Measurements from ENCODE around the gene WDR27. TPM values are rescaled to one million over a fixed set of nuclear protein-coding genes. Genes with fewer than 3 reads are reported as not detected.
"Not testable (repeated sequence)": the region's sequence is repeated elsewhere in the genome, so short reads cannot be mapped to it uniquely, and the experiment has no call there.

WDR27 gene
- total and polyA plus RNA-seq, 4 donors, result 6.9 to 68.1 (median 31.4) TPM

DNA sequence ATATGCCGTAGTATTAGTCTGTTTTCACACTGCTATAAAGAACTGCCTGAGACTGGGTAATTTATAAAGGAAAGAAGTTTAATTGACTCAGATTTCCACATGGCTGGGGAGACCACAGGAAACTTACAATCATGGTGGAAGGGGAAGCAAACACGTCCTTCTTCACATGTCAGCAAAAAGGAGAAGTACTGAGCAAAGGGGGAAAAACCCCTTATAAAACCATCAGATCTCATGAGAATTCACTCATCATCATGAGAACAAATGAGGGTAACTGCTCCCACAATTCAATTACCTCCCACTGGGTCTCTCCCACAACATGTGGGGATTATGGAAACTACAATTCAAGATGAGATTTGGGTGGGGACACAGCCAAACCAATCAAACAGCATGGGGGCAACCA lies 235.6 kb downstream of the WDR27 start:
- H3K27ac ChIP-seq (ENCODE audit: low read depth in 1 of 2, low read length in 1 of 2); H3K36me3 ChIP-seq (ENCODE audit: control insufficient read depth in 4 of 4, insufficient read depth in 4 of 4, low read length in 4 of 4); H3K27me3 ChIP-seq (ENCODE audit: control insufficient read depth in 3 of 3, insufficient read depth in 3 of 3, low read length in 2 of 3); H3K9me3 ChIP-seq (ENCODE audit: control insufficient read depth in 4 of 4, insufficient read depth in 3 of 4, low read length in 3 of 4); DNase-seq; ATAC-seq (ENCODE audit: insufficient read depth, low FRiP score); H3K4me3 ChIP-seq; H3K9ac ChIP-seq (ENCODE audit: insufficient read depth in 1 of 2, low read length in 2 of 2); H3K4me1 ChIP-seq (ENCODE audit: control insufficient read depth in 5 of 5, insufficient read depth in 5 of 5, low read length in 5 of 5): not testable (repeated sequence)
- WGBS, 2 donors, result 58 to 75% methylated on average over 2 of the region's 2 CpGs

DNA sequence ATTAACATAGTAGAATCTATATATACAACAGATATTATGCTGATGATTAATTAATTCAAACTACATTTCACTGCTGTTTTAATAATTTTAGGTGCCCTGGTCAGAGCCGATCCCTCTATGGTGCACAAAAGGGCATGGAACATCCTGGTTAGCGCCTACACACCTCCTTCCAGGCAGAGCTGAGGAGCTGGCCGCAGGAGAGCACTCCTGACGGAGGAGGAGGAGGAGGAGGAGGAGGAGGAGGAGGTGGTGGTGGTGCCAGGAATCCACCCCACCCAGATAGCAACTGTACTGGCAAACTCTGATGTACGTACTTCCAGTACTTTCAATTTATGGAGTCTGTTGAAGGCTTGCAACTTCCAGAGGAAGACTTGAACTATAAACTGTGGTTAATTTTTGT lies 244.1 kb downstream of the WDR27 start:
- H3K27ac ChIP-seq (ENCODE audit: low read depth in 1 of 2, low read length in 1 of 2), result no peak overlapping the region
- ATAC-seq (ENCODE audit: insufficient read depth, low FRiP score), result no peak
- WGBS, 2 donors, result 87 to 90% methylated on average over 5 of the region's 5 CpGs

DNA sequence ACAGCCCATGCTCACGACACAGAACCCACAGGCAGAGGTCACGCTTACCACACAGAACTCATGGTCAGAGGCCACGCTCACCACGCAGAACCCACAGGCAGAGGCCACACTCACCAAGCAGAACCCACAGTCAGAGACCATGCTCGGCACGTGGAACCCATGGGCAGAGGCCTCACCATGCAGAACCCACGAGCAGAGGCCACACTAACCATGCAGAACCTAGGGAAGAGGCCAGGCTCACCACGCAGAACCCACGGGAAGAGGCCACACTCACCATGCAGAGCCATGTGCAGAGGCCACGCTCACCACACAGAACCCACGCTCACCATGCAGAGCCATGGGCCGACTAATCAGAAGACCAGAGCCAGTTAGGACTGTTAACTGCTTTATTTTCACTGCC lies 245.0 kb downstream of the WDR27 start:
- Histone ChIP-seq H3K27ac (ENCODE audit: low read depth in 1 of 2, low read length in 1 of 2) (no peak overlapping the region), H3K4me3 (no peak overlapping the region), H3K36me3 (ENCODE audit: control insufficient read depth in 4 of 4, insufficient read depth in 4 of 4, low read length in 4 of 4) (no peaks in the 10 kb centered on the region), H3K9ac (ENCODE audit: insufficient read depth in 1 of 2, low read length in 2 of 2) (no peak overlapping the region), H3K9me3 (ENCODE audit: control insufficient read depth in 4 of 4, insufficient read depth in 3 of 4, low read length in 3 of 4) (peaks cover 0 to 4% (median 0%) of the 10 kb centered on the region in 4 donors), H3K4me1 (ENCODE audit: control insufficient read depth in 5 of 5, insufficient read depth in 5 of 5, low read length in 5 of 5) (peaks cover 0 to 26% (median 0%) of the 10 kb centered on the region in 5 donors), H3K27me3 (ENCODE audit: control insufficient read depth in 3 of 3, insufficient read depth in 3 of 3, low read length in 2 of 3) (no peaks in the 10 kb centered on the region)
- TF ChIP-seq, protein P1, sequence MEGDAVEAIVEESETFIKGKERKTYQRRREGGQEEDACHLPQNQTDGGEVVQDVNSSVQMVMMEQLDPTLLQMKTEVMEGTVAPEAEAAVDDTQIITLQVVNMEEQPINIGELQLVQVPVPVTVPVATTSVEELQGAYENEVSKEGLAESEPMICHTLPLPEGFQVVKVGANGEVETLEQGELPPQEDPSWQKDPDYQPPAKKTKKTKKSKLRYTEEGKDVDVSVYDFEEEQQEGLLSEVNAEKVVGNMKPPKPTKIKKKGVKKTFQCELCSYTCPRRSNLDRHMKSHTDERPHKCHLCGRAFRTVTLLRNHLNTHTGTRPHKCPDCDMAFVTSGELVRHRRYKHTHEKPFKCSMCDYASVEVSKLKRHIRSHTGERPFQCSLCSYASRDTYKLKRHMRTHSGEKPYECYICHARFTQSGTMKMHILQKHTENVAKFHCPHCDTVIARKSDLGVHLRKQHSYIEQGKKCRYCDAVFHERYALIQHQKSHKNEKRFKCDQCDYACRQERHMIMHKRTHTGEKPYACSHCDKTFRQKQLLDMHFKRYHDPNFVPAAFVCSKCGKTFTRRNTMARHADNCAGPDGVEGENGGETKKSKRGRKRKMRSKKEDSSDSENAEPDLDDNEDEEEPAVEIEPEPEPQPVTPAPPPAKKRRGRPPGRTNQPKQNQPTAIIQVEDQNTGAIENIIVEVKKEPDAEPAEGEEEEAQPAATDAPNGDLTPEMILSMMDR (IDR thresholded peaks at IDR 0.05; ENCODE audit: control extremely low read depth, extremely low read depth), result no peak
- DNase-seq (no peak), ATAC-seq (ENCODE audit: insufficient read depth, low FRiP score) (no peak)
- WGBS, 2 donors, result 93 to 94% methylated on average over 12 of the region's 12 CpGs

More for the DNA sequence above, 244.1 kb downstream of the WDR27 start:
- no peaks in the 10 kb centered on the region for H3K27me3 ChIP-seq (ENCODE audit: control insufficient read depth in 3 of 3, insufficient read depth in 3 of 3, low read length in 2 of 3)
- no peaks in the 10 kb centered on the region for H3K36me3 ChIP-seq (ENCODE audit: control insufficient read depth in 4 of 4, insufficient read depth in 4 of 4, low read length in 4 of 4)
- peaks cover 0 to 4% (median 0%) of the 10 kb centered on the region in 4 donors for H3K9me3 ChIP-seq (ENCODE audit: control insufficient read depth in 4 of 4, insufficient read depth in 3 of 4, low read length in 3 of 4)
- H3K9ac ChIP-seq (ENCODE audit: insufficient read depth in 1 of 2, low read length in 2 of 2), result no peak overlapping the region
- no peak overlapping the region for H3K4me3 ChIP-seq
- TF ChIP-seq, protein P1 (IDR thresholded peaks at IDR 0.05; ENCODE audit: control extremely low read depth, extremely low read depth), result no peak
- peaks cover 0 to 19% (median 0%) of the 10 kb centered on the region in 5 donors for H3K4me1 ChIP-seq (ENCODE audit: control insufficient read depth in 5 of 5, insufficient read depth in 5 of 5, low read length in 5 of 5)
- DNase-seq, result no peak

DNA sequence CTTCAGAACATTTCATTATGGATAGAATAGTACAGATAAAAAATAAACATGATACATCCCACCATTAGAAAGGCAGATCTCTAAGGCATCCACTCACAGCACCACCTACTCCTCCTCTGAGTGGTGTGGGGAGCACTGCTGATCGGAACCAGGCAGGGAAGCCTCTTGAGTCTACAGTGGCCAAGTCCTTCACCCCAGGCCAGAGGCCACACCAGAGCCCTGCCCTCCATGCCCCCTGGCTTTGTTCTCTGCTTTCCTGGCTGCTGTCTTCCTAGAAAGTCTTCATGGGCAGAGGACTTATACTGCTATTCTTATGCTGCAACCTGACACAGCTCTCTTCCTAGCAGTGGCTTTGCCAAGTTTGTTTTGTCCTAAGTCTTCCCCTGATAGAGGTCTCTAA lies 246.4 kb downstream of the WDR27 start:
- no peak overlapping the region for H3K27ac ChIP-seq (ENCODE audit: low read depth in 1 of 2, low read length in 1 of 2)
- DNase-seq (no peak), ATAC-seq (ENCODE audit: insufficient read depth, low FRiP score) (no peak)
- H3K27me3 ChIP-seq (ENCODE audit: control insufficient read depth in 3 of 3, insufficient read depth in 3 of 3, low read length in 2 of 3), result no peaks in the 10 kb centered on the region
- H3K36me3 ChIP-seq (ENCODE audit: control insufficient read depth in 4 of 4, insufficient read depth in 4 of 4, low read length in 4 of 4), result no peaks in the 10 kb centered on the region
- TF ChIP-seq, protein P1 (IDR thresholded peaks at IDR 0.05; ENCODE audit: control extremely low read depth, extremely low read depth), result no peak
- peaks cover 0 to 34% (median 0%) of the 10 kb centered on the region in 5 donors for H3K4me1 ChIP-seq (ENCODE audit: control insufficient read depth in 5 of 5, insufficient read depth in 5 of 5, low read length in 5 of 5)
- 79 to 94% methylated on average over 1 of the region's 1 CpG for WGBS, 2 donors
- H3K9me3 ChIP-seq (ENCODE audit: control insufficient read depth in 4 of 4, insufficient read depth in 3 of 4, low read length in 3 of 4), result peaks cover 0 to 4% (median 0%) of the 10 kb centered on the region in 4 donors
- no peak overlapping the region for H3K9ac ChIP-seq (ENCODE audit: insufficient read depth in 1 of 2, low read length in 2 of 2)
- H3K4me3 ChIP-seq, result no peak overlapping the region
